B cell (primary cell): ENCODE results near the gene CSRP3. TPM values are rescaled to one million over a fixed set of nuclear protein-coding genes. Genes with fewer than 3 reads are reported as not detected.

Experiments
- ATAC-seq: fragments of 200-7000 bp; cut with Tn5 transposase; one replicate; pipeline ENCODE4 v1.10.0; 2021; ENCODE audit warnings: low read depth, mild to moderate bottlenecking, moderate number of reproducible peaks, moderate library complexity
- CTCF ChIA-PET: fragments of 350-600 bp; sonication (Branson Sonifier 250); formaldehyde crosslinking; loops from one replicate; lab custom pipeline; 2021; ENCODE audit warnings: antibody characterized with exemption, inconsistent platforms; lab: Charles Lee
- POLR2A ChIA-PET: fragments of 350-600 bp; sonication (Branson Sonifier 250); formaldehyde crosslinking; loops from one replicate; lab custom pipeline; 2021; ENCODE audit warnings: antibody characterized with exemption; lab: Charles Lee
- DNase-seq: peaks from one replicate; pipeline ENCODE4 v3.0.0; 2013
- H2AFZ ChIP-seq: 2 replicates; pipeline ENCODE4 v1.6.1; 2012; ENCODE audit warnings: mild to moderate bottlenecking, low read depth, low read length; ENCODE audit not compliant: insufficient read depth, poor library complexity, severe bottlenecking
- H3K27ac ChIP-seq, 2 donors: 1 replicate in 1 of 2; 2 replicates in 1 of 2; pipeline ENCODE4 v1.5.1; 2012 to 2013; ENCODE audit warnings: low read length in 2 of 2, mild to moderate bottlenecking in 2 of 2, moderate library complexity in 1 of 2
- H3K27me3 ChIP-seq, 4 experiments: fragments of 200-600 bp in 1 of 4; sonication (generic) in 1 of 4; replicated peaks in 1 of 4; 1 replicate in 2 of 4; 2 replicates in 2 of 4; pipeline versions ENCODE4 v1.6.1 to v1.7.0; 2013 to 2016; ENCODE audit warnings: low read length in 3 of 4, mild to moderate bottlenecking in 2 of 4, mixed read lengths in 1 of 4, moderate library complexity in 1 of 4; ENCODE audit not compliant: insufficient read depth in 4 of 4, control insufficient read depth in 3 of 4; ENCODE audit errors: control extremely low read depth in 1 of 4
- H3K36me3 ChIP-seq, 2 experiments: replicated peaks in 1 of 2; 1 replicate in 1 of 2; 2 replicates in 1 of 2; pipeline versions ENCODE4 v1.6.1 to v1.7.1; 2013; ENCODE audit warnings: low read length in 1 of 2; ENCODE audit not compliant: insufficient read depth in 2 of 2, control insufficient read depth in 1 of 2; ENCODE audit errors: control extremely low read depth in 1 of 2, extremely low read depth in 1 of 2
- H3K4me1 ChIP-seq, 2 donors: fragments of 200-600 bp in 1 of 2; sonication (generic) in 1 of 2; 1 replicate in 1 of 2; 2 replicates in 1 of 2; pipeline versions ENCODE4 v1.5.1 to v1.6.1; 2013 to 2017; ENCODE audit warnings: low read length in 2 of 2; ENCODE audit not compliant: control insufficient read depth in 2 of 2, insufficient read depth in 2 of 2
- H3K4me2 ChIP-seq: replicated peaks from 2 replicates; pipeline ENCODE3; 2012; ENCODE audit warnings: mild to moderate bottlenecking, low read depth, low read length; ENCODE audit not compliant: poor library complexity, severe bottlenecking
- H3K4me3 ChIP-seq, 5 experiments: fragments of 200-600 bp in 1 of 5; sonication (generic) in 1 of 5; 1 replicate in 3 of 5; 2 replicates in 2 of 5; pipeline versions ENCODE4 v1.5.1 to v1.7.0; 2011 to 2016; ENCODE audit warnings: low read length in 4 of 5, mild to moderate bottlenecking in 4 of 5, low read depth in 2 of 5, control low read depth in 1 of 5, moderate library complexity in 1 of 5; ENCODE audit not compliant: insufficient read depth in 1 of 5; ENCODE audit errors: control extremely low read depth in 1 of 5, extremely low read depth in 1 of 5
- H3K79me2 ChIP-seq: fragments of 200-600 bp; sonication (generic); one replicate; pipeline ENCODE4 v1.6.0; 2016; ENCODE audit warnings: low read length; ENCODE audit not compliant: control insufficient read depth, insufficient read depth
- H3K9ac ChIP-seq: fragments of 200-600 bp; sonication (generic); 2 replicates; pipeline ENCODE4 v1.6.1; 2017; ENCODE audit warnings: mild to moderate bottlenecking, low read length, moderate library complexity
- H3K9me3 ChIP-seq, 3 donors: one replicate each; pipeline versions ENCODE4 v1.6.1 to v1.7.1; 2013; ENCODE audit warnings: low read length in 2 of 3; ENCODE audit not compliant: control insufficient read depth in 2 of 3, insufficient read depth in 1 of 3; ENCODE audit errors: control extremely low read depth in 1 of 3
- H4K20me1 ChIP-seq: 2 replicates; pipeline ENCODE4 v1.6.0; 2012; ENCODE audit warnings: mild to moderate bottlenecking, low read length; ENCODE audit not compliant: insufficient read depth, control insufficient read depth, poor library complexity, severe bottlenecking
- H3K27ac Mint-ChIP-seq: one replicate; pipeline ENCODE4 v1.8.0; 2021; ENCODE audit warnings: mixed read lengths
- H3K27me3 Mint-ChIP-seq: one replicate; pipeline ENCODE4 v1.8.0; 2021; ENCODE audit warnings: mixed read lengths
- H3K4me1 Mint-ChIP-seq: one replicate; pipeline ENCODE4 v1.8.0; 2021; ENCODE audit warnings: mixed read lengths
- H3K4me3 Mint-ChIP-seq: one replicate; pipeline ENCODE4 v1.8.0; 2021; ENCODE audit warnings: mixed read lengths
- H3K9me3 Mint-ChIP-seq: one replicate; pipeline ENCODE4 v1.8.0; 2022; ENCODE audit warnings: mixed read lengths; ENCODE audit not compliant: insufficient read depth
- CTCF ChIP-seq: fragments of 200-600 bp; IDR thresholded peaks from one replicate; pipeline ENCODE4 v1.8.0; 2022; ENCODE audit warnings: antibody characterized with exemption, mild to moderate bottlenecking
- EZH2 ChIP-seq: IDR thresholded peaks from 2 replicates; pipeline ENCODE4 v1.6.1; 2012; ENCODE audit warnings: borderline replicate concordance, low read depth, mild to moderate bottlenecking, moderate library complexity, low read length; ENCODE audit not compliant: insufficient read depth, poor library complexity, severe bottlenecking
- WGBS: methylation state at CpG from one replicate; pipeline ENCODE4 v1.1.5; 2013; ENCODE audit warnings: missing lambda C conversion rate; ENCODE audit not compliant: insufficient coverage; 5-methylcytosine and 5-hydroxymethylcytosine counted together
- intact Hi-C: fragments of 100-400 bp; cut with micrococcal nuclease; formaldehyde crosslinking; loops from one replicate; pipeline ENCODE4 v1.10.0; 2022
- polyA plus RNA-seq: library from polyadenylated mRNA; depleted of rRNA; stranded (reverse); fragments of >200 nt; gene quantifications from 2 replicates; pipeline ENCODE4 v1.2.3, GENCODE V29; 2012
- total RNA-seq, 2 donors: library from RNA; stranded (reverse); fragments of 120-200 nt in 1 of 2; gene quantifications; 1 replicate in 1 of 2; 2 replicates in 1 of 2; pipeline versions ENCODE4 v1.2.3 to v1.2.4, GENCODE V29; 2013 to 2022

The CSRP3 gene
- total and polyA plus RNA-seq, 2 donors (not counting 1 experiment from before 2014, with no cell fraction given): not detected

- H3K9ac ChIP-seq: no peak overlapping the region
- H3K4me2 ChIP-seq: no peak overlapping the region
- H4K20me1 ChIP-seq: no peaks in the 10 kb centered on the region
- TF ChIP-seq EZH2: no peak
- no peak for TF ChIP-seq CTCF
- no peak overlapping the region for H3K27ac ChIP-seq
- whole genome bisulfite sequencing: 99% methylated on average over 9 of the region's 9 CpGs
- H3K79me2 ChIP-seq: no peaks in the 10 kb centered on the region
- H2AFZ ChIP-seq: no peak overlapping the region
- H3K4me3 ChIP-seq: no peak overlapping the region
- ATAC-seq: no peak
- no peaks in the 10 kb centered on the region for H3K27me3 Mint-ChIP-seq
- no peak for DNase-seq
- H3K9me3 ChIP-seq: no peaks in the 10 kb centered on the region
- H3K4me1 Mint-ChIP-seq: no peaks in the 10 kb centered on the region
- ChIA-PET CTCF (no interaction called here), POLR2A (no interaction called here)
- H3K27ac Mint-ChIP-seq: no peak overlapping the region
- H3K4me3 Mint-ChIP-seq: no peak overlapping the region
- H3K27me3 ChIP-seq: no peaks in the 10 kb centered on the region
- intact Hi-C loops: no loop called here
- no peaks in the 10 kb centered on the region for H3K9me3 Mint-ChIP-seq
- H3K36me3 ChIP-seq: no peaks in the 10 kb centered on the region
- H3K4me1 ChIP-seq: no peaks in the 10 kb centered on the region
Observed at GRCh38 chr11:19187833-19188258, 13.9 kb downstream of the CSRP3 start.

GRCh38 chr11:19187114-19187832, 14.5 kb downstream of the CSRP3 start:
- POLR2A ChIA-PET: no interaction called here
- no peak overlapping the region for H3K9ac ChIP-seq
- no peaks in the 10 kb centered on the region for H3K9me3 ChIP-seq
- no peaks in the 10 kb centered on the region for H4K20me1 ChIP-seq
- H3K4me2 ChIP-seq: no peak overlapping the region
- DNase-seq: no peak
- H3K4me1 ChIP-seq: no peaks in the 10 kb centered on the region
- TF ChIP-seq CTCF (no peak), EZH2 (no peak)
- Mint-ChIP-seq H3K27ac (no peak overlapping the region), H3K4me3 (no peak overlapping the region), H3K27me3 (no peaks in the 10 kb centered on the region), H3K9me3 (no peaks in the 10 kb centered on the region), H3K4me1 (no peaks in the 10 kb centered on the region)
- H3K36me3 ChIP-seq: no peaks in the 10 kb centered on the region
- 77% methylated on average over 5 of the region's 5 CpGs for WGBS
- H3K4me3 ChIP-seq: no peak overlapping the region
- H2AFZ ChIP-seq: no peak overlapping the region
- no peaks in the 10 kb centered on the region for H3K79me2 ChIP-seq
- no peaks in the 10 kb centered on the region for H3K27me3 ChIP-seq
- CTCF ChIA-PET: no interaction called here
- intact Hi-C loops: no loop called here
- ATAC-seq: no peak
- no peak overlapping the region for H3K27ac ChIP-seq
